HEK293 (cell line): ENCODE results near the gene PTPRR.

Experiments used
- GLI2 ChIP-seq: fragments of 450-650 bp; formaldehyde crosslinking; IDR thresholded peaks from 2 replicates; pipeline ENCODE4; 2017; ENCODE audit warnings: missing biosample characterization, missing genetic modification characterization, low read depth, borderline replicate concordance
- ZFP37 ChIP-seq: fragments of 450-650 bp; formaldehyde crosslinking; IDR thresholded peaks from 2 replicates; pipeline ENCODE4 v1.5.1; 2016; ENCODE audit warnings: missing biosample characterization, missing genetic modification characterization
- ZNF202 ChIP-seq: fragments of 450-650 bp; formaldehyde crosslinking; IDR thresholded peaks from 2 replicates; pipeline ENCODE4 v1.5.1; 2016; ENCODE audit warnings: missing biosample characterization, missing genetic modification characterization, borderline replicate concordance
- ZNF416 ChIP-seq: fragments of 450-650 bp; formaldehyde crosslinking; IDR thresholded peaks from 2 replicates; pipeline ENCODE4 v1.5.1; 2016; ENCODE audit warnings: missing biosample characterization, missing genetic modification characterization
- ZNF501 ChIP-seq: fragments of 450-650 bp; formaldehyde crosslinking; IDR thresholded peaks from 2 replicates; pipeline ENCODE4 v1.5.1; 2016; ENCODE audit warnings: missing biosample characterization, missing genetic modification characterization
- TF ChIP-seq, protein P1 (sequence below): fragments of 450-650 bp; formaldehyde crosslinking; IDR thresholded peaks from 2 replicates; pipeline ENCODE4 v1.5.1; 2016; ENCODE audit warnings: missing biosample characterization, missing genetic modification characterization
- TF ChIP-seq, protein P2 (sequence below): fragments of 450-650 bp; formaldehyde crosslinking; IDR thresholded peaks from 2 replicates; pipeline ENCODE4 v1.5.1; 2016; ENCODE audit warnings: missing biosample characterization, missing genetic modification characterization
- TF ChIP-seq, protein P3 (sequence below): fragments of 450-650 bp; formaldehyde crosslinking; IDR thresholded peaks from 2 replicates; pipeline ENCODE4 v1.5.1; 2016; ENCODE audit warnings: missing biosample characterization, missing genetic modification characterization
- TF ChIP-seq, protein P4 (sequence below): sonication (generic); formaldehyde crosslinking; IDR thresholded peaks from 2 replicates; pipeline ENCODE4 v1.8.1; 2022; ENCODE audit warnings: mild to moderate bottlenecking, moderate library complexity, missing genetic modification reagents

DNA sequence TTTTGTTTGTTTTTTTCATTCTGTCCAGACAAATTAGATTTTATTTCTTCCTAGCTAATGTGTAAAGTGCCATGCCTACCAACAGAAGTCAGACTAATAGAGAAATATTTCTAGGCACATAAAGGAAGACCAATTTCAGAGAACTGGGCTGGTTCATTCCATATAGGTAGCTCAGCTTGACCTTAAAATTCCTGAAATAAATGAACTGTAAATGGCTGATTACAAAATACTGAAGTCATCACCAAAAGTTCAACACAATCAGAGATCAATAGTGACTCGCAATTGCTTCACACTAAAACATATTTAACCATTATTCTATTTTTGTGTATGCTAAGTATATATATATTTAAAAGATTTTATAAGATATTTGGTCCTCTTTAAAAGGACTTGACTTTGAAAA, 317.5 kb downstream of the PTPRR start:
- TF ChIP-seq, protein P1, sequence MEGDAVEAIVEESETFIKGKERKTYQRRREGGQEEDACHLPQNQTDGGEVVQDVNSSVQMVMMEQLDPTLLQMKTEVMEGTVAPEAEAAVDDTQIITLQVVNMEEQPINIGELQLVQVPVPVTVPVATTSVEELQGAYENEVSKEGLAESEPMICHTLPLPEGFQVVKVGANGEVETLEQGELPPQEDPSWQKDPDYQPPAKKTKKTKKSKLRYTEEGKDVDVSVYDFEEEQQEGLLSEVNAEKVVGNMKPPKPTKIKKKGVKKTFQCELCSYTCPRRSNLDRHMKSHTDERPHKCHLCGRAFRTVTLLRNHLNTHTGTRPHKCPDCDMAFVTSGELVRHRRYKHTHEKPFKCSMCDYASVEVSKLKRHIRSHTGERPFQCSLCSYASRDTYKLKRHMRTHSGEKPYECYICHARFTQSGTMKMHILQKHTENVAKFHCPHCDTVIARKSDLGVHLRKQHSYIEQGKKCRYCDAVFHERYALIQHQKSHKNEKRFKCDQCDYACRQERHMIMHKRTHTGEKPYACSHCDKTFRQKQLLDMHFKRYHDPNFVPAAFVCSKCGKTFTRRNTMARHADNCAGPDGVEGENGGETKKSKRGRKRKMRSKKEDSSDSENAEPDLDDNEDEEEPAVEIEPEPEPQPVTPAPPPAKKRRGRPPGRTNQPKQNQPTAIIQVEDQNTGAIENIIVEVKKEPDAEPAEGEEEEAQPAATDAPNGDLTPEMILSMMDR: no peak
- TF ChIP-seq ZNF416 (tag by site-specific recombination) (no peak), ZNF202 (tag by site-specific recombination) (no peak), ZNF501 (tag by site-specific recombination) (no peak), GLI2 (tag by site-specific recombination) (no peak), ZFP37 (tag by site-specific recombination) (no peak)
- TF ChIP-seq, protein P2, sequence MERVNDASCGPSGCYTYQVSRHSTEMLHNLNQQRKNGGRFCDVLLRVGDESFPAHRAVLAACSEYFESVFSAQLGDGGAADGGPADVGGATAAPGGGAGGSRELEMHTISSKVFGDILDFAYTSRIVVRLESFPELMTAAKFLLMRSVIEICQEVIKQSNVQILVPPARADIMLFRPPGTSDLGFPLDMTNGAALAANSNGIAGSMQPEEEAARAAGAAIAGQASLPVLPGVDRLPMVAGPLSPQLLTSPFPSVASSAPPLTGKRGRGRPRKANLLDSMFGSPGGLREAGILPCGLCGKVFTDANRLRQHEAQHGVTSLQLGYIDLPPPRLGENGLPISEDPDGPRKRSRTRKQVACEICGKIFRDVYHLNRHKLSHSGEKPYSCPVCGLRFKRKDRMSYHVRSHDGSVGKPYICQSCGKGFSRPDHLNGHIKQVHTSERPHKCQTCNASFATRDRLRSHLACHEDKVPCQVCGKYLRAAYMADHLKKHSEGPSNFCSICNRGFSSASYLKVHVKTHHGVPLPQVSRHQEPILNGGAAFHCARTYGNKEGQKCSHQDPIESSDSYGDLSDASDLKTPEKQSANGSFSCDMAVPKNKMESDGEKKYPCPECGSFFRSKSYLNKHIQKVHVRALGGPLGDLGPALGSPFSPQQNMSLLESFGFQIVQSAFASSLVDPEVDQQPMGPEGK: no peak
- TF ChIP-seq, protein P3, sequence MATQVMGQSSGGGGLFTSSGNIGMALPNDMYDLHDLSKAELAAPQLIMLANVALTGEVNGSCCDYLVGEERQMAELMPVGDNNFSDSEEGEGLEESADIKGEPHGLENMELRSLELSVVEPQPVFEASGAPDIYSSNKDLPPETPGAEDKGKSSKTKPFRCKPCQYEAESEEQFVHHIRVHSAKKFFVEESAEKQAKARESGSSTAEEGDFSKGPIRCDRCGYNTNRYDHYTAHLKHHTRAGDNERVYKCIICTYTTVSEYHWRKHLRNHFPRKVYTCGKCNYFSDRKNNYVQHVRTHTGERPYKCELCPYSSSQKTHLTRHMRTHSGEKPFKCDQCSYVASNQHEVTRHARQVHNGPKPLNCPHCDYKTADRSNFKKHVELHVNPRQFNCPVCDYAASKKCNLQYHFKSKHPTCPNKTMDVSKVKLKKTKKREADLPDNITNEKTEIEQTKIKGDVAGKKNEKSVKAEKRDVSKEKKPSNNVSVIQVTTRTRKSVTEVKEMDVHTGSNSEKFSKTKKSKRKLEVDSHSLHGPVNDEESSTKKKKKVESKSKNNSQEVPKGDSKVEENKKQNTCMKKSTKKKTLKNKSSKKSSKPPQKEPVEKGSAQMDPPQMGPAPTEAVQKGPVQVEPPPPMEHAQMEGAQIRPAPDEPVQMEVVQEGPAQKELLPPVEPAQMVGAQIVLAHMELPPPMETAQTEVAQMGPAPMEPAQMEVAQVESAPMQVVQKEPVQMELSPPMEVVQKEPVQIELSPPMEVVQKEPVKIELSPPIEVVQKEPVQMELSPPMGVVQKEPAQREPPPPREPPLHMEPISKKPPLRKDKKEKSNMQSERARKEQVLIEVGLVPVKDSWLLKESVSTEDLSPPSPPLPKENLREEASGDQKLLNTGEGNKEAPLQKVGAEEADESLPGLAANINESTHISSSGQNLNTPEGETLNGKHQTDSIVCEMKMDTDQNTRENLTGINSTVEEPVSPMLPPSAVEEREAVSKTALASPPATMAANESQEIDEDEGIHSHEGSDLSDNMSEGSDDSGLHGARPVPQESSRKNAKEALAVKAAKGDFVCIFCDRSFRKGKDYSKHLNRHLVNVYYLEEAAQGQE (tag by site-specific recombination): no peak
- TF ChIP-seq, protein P4, sequence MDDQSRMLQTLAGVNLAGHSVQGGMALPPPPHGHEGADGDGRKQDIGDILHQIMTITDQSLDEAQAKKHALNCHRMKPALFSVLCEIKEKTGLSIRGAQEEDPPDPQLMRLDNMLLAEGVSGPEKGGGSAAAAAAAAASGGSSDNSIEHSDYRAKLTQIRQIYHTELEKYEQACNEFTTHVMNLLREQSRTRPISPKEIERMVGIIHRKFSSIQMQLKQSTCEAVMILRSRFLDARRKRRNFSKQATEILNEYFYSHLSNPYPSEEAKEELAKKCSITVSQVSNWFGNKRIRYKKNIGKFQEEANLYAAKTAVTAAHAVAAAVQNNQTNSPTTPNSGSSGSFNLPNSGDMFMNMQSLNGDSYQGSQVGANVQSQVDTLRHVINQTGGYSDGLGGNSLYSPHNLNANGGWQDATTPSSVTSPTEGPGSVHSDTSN (CRISPR knock-in tag): no peak
